Loucy (cell line): ENCODE data around the gene USH1G.

Source experiments
- H2AFZ ChIP-seq: fragments of 200-600 bp; sonication (generic); 2 replicates; pipeline ENCODE4 v1.6.0; 2016; ENCODE audit warnings: antibody characterized with exemption, mild to moderate bottlenecking, low read length, moderate library complexity
- H3F3A ChIP-seq: fragments of 200-600 bp; 2 replicates; pipeline ENCODE4 v1.6.0; 2016; ENCODE audit warnings: antibody characterized with exemption, low read depth, mild to moderate bottlenecking
- H3K27me3 ChIP-seq: fragments of 200-600 bp; sonication (generic); 2 replicates; pipeline ENCODE4 v1.6.1; 2014; ENCODE audit warnings: low read length, mild to moderate bottlenecking; ENCODE audit not compliant: insufficient read depth, poor library complexity, severe bottlenecking
- H3K36me3 ChIP-seq: fragments of 200-600 bp; sonication (generic); 2 replicates; pipeline ENCODE4 v1.6.1; 2016; ENCODE audit warnings: low read length; ENCODE audit not compliant: insufficient read depth
- H3K4me1 ChIP-seq: fragments of 200-600 bp; sonication (generic); 2 replicates; pipeline ENCODE4 v1.5.1; 2014; ENCODE audit warnings: low read length, mild to moderate bottlenecking; ENCODE audit not compliant: insufficient read depth, poor library complexity, severe bottlenecking
- H3K4me2 ChIP-seq: fragments of 200-600 bp; sonication (generic); 2 replicates; pipeline ENCODE4 v1.6.0; 2014; ENCODE audit warnings: antibody characterized with exemption, low read length, low read depth, mild to moderate bottlenecking; ENCODE audit not compliant: poor library complexity, severe bottlenecking
- H3K4me3 ChIP-seq: fragments of 200-600 bp; sonication (generic); 2 replicates; pipeline ENCODE4 v1.5.1; 2014; ENCODE audit warnings: low read length, mild to moderate bottlenecking, mixed read lengths; ENCODE audit not compliant: poor library complexity, severe bottlenecking
- H3K79me2 ChIP-seq: fragments of 200-600 bp; sonication (generic); 2 replicates; pipeline ENCODE4 v1.6.1; 2014; ENCODE audit warnings: low read length; ENCODE audit not compliant: insufficient read depth
- H3K9ac ChIP-seq: fragments of 200-600 bp; sonication (generic); 2 replicates; pipeline ENCODE4 v1.6.0; 2014; ENCODE audit warnings: mild to moderate bottlenecking, low read depth, low read length, moderate library complexity; ENCODE audit not compliant: poor library complexity, severe bottlenecking
- H3K9me2 ChIP-seq: fragments of 200-600 bp; sonication (generic); replicated peaks from 2 replicates; pipeline ENCODE4 v1.6.1; 2016; ENCODE audit warnings: low read depth, low read length, mixed read lengths
- H3K9me3 ChIP-seq: fragments of 200-600 bp; sonication (generic); 2 replicates; pipeline ENCODE4 v1.6.1; 2014; ENCODE audit warnings: mild to moderate bottlenecking, antibody characterized with exemption, low read length, low read depth; ENCODE audit not compliant: insufficient read depth
- H4K20me1 ChIP-seq: fragments of 200-600 bp; sonication (generic); 2 replicates; pipeline ENCODE4 v1.6.0; 2014; ENCODE audit warnings: antibody characterized with exemption, low read length, mild to moderate bottlenecking; ENCODE audit not compliant: insufficient read depth, poor library complexity, severe bottlenecking
- CTCF ChIP-seq: fragments of 200-600 bp; sonication (generic); conservative IDR thresholded peaks from 2 replicates; pipeline ENCODE4 v1.5.1; 2014; ENCODE audit warnings: mild to moderate bottlenecking, antibody characterized with exemption, low read length
- EZH2phosphoT487 ChIP-seq: fragments of 200-600 bp; IDR thresholded peaks from 2 replicates; pipeline ENCODE4 v1.6.1; 2018; ENCODE audit warnings: antibody characterized with exemption, mild to moderate bottlenecking, moderate library complexity, borderline replicate concordance

USH1G gene

GRCh38 chr17:74946641-74947040 is 23.6 kb upstream of the USH1G start:
- Histone ChIP-seq H3F3A (no peaks in the 10 kb centered on the region), H3K4me2 (no peak overlapping the region), H3K27me3 (no peaks in the 10 kb centered on the region), H3K79me2 (no peaks in the 10 kb centered on the region), H3K9ac (no peak overlapping the region), H2AFZ (no peak overlapping the region), H3K36me3 (no peaks in the 10 kb centered on the region), H3K9me3 (no peaks in the 10 kb centered on the region), H3K9me2 (no peaks in the 10 kb centered on the region), H4K20me1 (no peaks in the 10 kb centered on the region), H3K4me3 (no peak overlapping the region), H3K4me1 (no peaks in the 10 kb centered on the region)
- TF ChIP-seq CTCF (no peak), EZH2phosphoT487 (no peak)

GRCh38 chr17:74945543-74945942 is 22.5 kb upstream of the USH1G start:
- Histone ChIP-seq H3K4me1 (no peaks in the 10 kb centered on the region), H3K9me3 (no peaks in the 10 kb centered on the region), H3K9ac (no peak overlapping the region), H4K20me1 (no peaks in the 10 kb centered on the region), H3F3A (no peaks in the 10 kb centered on the region), H3K9me2 (no peaks in the 10 kb centered on the region), H3K4me2 (no peak overlapping the region), H3K79me2 (no peaks in the 10 kb centered on the region), H3K36me3 (no peaks in the 10 kb centered on the region), H3K27me3 (no peaks in the 10 kb centered on the region), H2AFZ (no peak overlapping the region), H3K4me3 (no peak overlapping the region)
- TF ChIP-seq CTCF (no peak), EZH2phosphoT487 (no peak)

GRCh38 chr17:74943808-74944522 is 20.9 kb upstream of the USH1G start:
- H3K9ac ChIP-seq: no peak overlapping the region
- H3K4me1 ChIP-seq: no peaks in the 10 kb centered on the region
- no peaks in the 10 kb centered on the region for H3K9me2 ChIP-seq
- H3K36me3 ChIP-seq: no peaks in the 10 kb centered on the region
- H3K27me3 ChIP-seq: no peaks in the 10 kb centered on the region
- no peak overlapping the region for H3K4me2 ChIP-seq
- H2AFZ ChIP-seq: no peak overlapping the region
- no peaks in the 10 kb centered on the region for H3F3A ChIP-seq
- H3K4me3 ChIP-seq: no peak overlapping the region
- no peaks in the 10 kb centered on the region for H3K79me2 ChIP-seq
- no peak for TF ChIP-seq EZH2phosphoT487
- no peaks in the 10 kb centered on the region for H3K9me3 ChIP-seq
- no peaks in the 10 kb centered on the region for H4K20me1 ChIP-seq

- H3K4me3 ChIP-seq: no peak overlapping the region
- H3F3A ChIP-seq: no peaks in the 10 kb centered on the region
- H4K20me1 ChIP-seq: no peaks in the 10 kb centered on the region
- no peak overlapping the region for H3K4me2 ChIP-seq
- H3K4me1 ChIP-seq: no peaks in the 10 kb centered on the region
- H3K9me2 ChIP-seq: no peaks in the 10 kb centered on the region
- no peak overlapping the region for H2AFZ ChIP-seq
- H3K79me2 ChIP-seq: no peaks in the 10 kb centered on the region
- H3K9ac ChIP-seq: no peak overlapping the region
- H3K36me3 ChIP-seq: no peaks in the 10 kb centered on the region
- no peak for TF ChIP-seq EZH2phosphoT487
- H3K27me3 ChIP-seq: no peaks in the 10 kb centered on the region
- no peaks in the 10 kb centered on the region for H3K9me3 ChIP-seq
Measured at GRCh38 chr17:74941128-74941725, 18.2 kb upstream of the USH1G start.
